H9 (cell line): ENCODE results near the gene ABLIM1. TPM values are rescaled to one million over a fixed set of nuclear protein-coding genes. Genes with fewer than 3 reads are reported as not detected.

Source experiments
- DNase-seq: peaks from one replicate; pipeline ENCODE4 v3.0.0-alpha.2; 2017
- H2AFZ ChIP-seq: one replicate; pipeline ENCODE4 v1.6.1; 2013; ENCODE audit warnings: mild to moderate bottlenecking, low read length, control low read depth, moderate library complexity
- H2AK5ac ChIP-seq: 2 replicates; pipeline ENCODE4 v1.6.1; 2013; ENCODE audit warnings: low read length, control low read depth, mixed read lengths; ENCODE audit not compliant: insufficient read length
- H2BK120ac ChIP-seq: one replicate; pipeline ENCODE4 v1.6.1; 2013; ENCODE audit warnings: low read depth, mild to moderate bottlenecking, low read length, control low read depth, inconsistent platforms; ENCODE audit not compliant: poor library complexity, severe bottlenecking
- H2BK12ac ChIP-seq: 2 replicates; pipeline ENCODE4 v1.6.1; 2013; ENCODE audit warnings: low read length, control low read depth, mixed read lengths, low read depth; ENCODE audit not compliant: insufficient read length
- H2BK15ac ChIP-seq: 2 replicates; pipeline ENCODE4 v1.6.1; 2013; ENCODE audit warnings: low read depth, low read length, control low read depth
- H2BK20ac ChIP-seq: one replicate; pipeline ENCODE4 v1.6.1; 2013; ENCODE audit warnings: low read depth, mild to moderate bottlenecking, low read length, control low read depth, inconsistent platforms; ENCODE audit not compliant: poor library complexity, severe bottlenecking
- H2BK5ac ChIP-seq: 2 replicates; pipeline ENCODE4 v1.6.1; 2013; ENCODE audit warnings: low read length, control low read depth, mixed read lengths; ENCODE audit not compliant: insufficient read length
- H3K14ac ChIP-seq: 2 replicates; pipeline ENCODE4 v1.6.1; 2013; ENCODE audit warnings: low read length, control low read depth; ENCODE audit not compliant: insufficient read depth
- H3K18ac ChIP-seq: 2 replicates; pipeline ENCODE4 v1.6.1; 2013; ENCODE audit warnings: low read depth, mild to moderate bottlenecking, mixed read lengths, low read length, control low read depth; ENCODE audit not compliant: insufficient read length
- H3K23ac ChIP-seq: 2 replicates; pipeline ENCODE4 v1.6.1; 2013; ENCODE audit warnings: low read length, control low read depth, mixed read lengths, low read depth; ENCODE audit not compliant: insufficient read length
- H3K23me2 ChIP-seq: 2 replicates; pipeline ENCODE4 v1.6.1; 2013; ENCODE audit warnings: low read depth, mild to moderate bottlenecking, mixed read lengths, low read length, control low read depth; ENCODE audit not compliant: insufficient read length, poor library complexity, severe bottlenecking
- H3K27ac ChIP-seq: 2 replicates; pipeline ENCODE4 v1.5.1; 2013; ENCODE audit warnings: low read length, control low read depth, mixed read lengths, low read depth; ENCODE audit not compliant: insufficient read length
- H3K27me3 ChIP-seq: 2 replicates; pipeline ENCODE4 v1.6.1; 2013; ENCODE audit warnings: low read length, control low read depth, inconsistent platforms; ENCODE audit not compliant: insufficient read depth
- H3K4ac ChIP-seq: 2 replicates; pipeline ENCODE4 v1.6.1; 2013; ENCODE audit warnings: low read depth, mild to moderate bottlenecking, control low read depth, inconsistent platforms, low read length, moderate library complexity
- H3K4me1 ChIP-seq: 2 replicates; pipeline ENCODE4 v1.6.1; 2013; ENCODE audit warnings: low read length, control low read depth, inconsistent platforms; ENCODE audit not compliant: insufficient read depth
- H3K4me2 ChIP-seq: 2 replicates; pipeline ENCODE4 v1.6.1; 2013; ENCODE audit warnings: low read length, control low read depth, mixed read lengths; ENCODE audit not compliant: insufficient read length, insufficient read depth
- H3K56ac ChIP-seq: 2 replicates; pipeline ENCODE4 v1.6.1; 2013; ENCODE audit warnings: low read depth, mild to moderate bottlenecking, mixed read lengths, low read length, control low read depth; ENCODE audit not compliant: insufficient read length
- H3K79me1 ChIP-seq: 2 replicates; pipeline ENCODE4 v1.6.1; 2013; ENCODE audit warnings: low read depth, mild to moderate bottlenecking, moderate library complexity, low read length, control low read depth, inconsistent platforms; ENCODE audit not compliant: insufficient read depth, poor library complexity, severe bottlenecking
- H3K79me2 ChIP-seq: 2 replicates; pipeline ENCODE4 v1.6.1; 2013; ENCODE audit warnings: low read length, control low read depth, inconsistent platforms; ENCODE audit not compliant: insufficient read depth
- H3K9ac ChIP-seq: 2 replicates; pipeline ENCODE4 v1.6.1; 2013; ENCODE audit warnings: low read length, control low read depth, mixed read lengths; ENCODE audit not compliant: insufficient read length; ENCODE audit errors: extremely low read depth
- H3K9me3 ChIP-seq: one replicate; pipeline ENCODE4 v1.6.1; 2013; ENCODE audit warnings: low read depth, low read length, inconsistent platforms; ENCODE audit not compliant: control insufficient read depth
- H3T11ph ChIP-seq: one replicate; pipeline ENCODE4 v1.6.1; 2013; ENCODE audit warnings: mild to moderate bottlenecking, low read length, control low read depth, inconsistent platforms
- H4K20me1 ChIP-seq: one replicate; pipeline ENCODE4 v1.6.1; 2013; ENCODE audit not compliant: control insufficient read depth, insufficient read length, insufficient read depth
- H4K5ac ChIP-seq: 2 replicates; pipeline ENCODE4 v1.6.1; 2013; ENCODE audit warnings: low read depth, mild to moderate bottlenecking, mixed read lengths, low read length, control low read depth; ENCODE audit not compliant: insufficient read length
- H4K8ac ChIP-seq: replicated peaks from 2 replicates; pipeline ENCODE4 v1.6.1; 2013; ENCODE audit warnings: low read length, control low read depth, mixed read lengths, low read depth; ENCODE audit not compliant: insufficient read length
- H4K91ac ChIP-seq: 2 replicates; pipeline ENCODE4 v1.6.1; 2013; ENCODE audit warnings: low read depth, mild to moderate bottlenecking, moderate library complexity, mixed read lengths, low read length, control low read depth; ENCODE audit not compliant: insufficient read length
- H3K27ac Mint-ChIP-seq, 3 experiments: 2 replicates in 2 of 3; 3 replicates in 1 of 3; pipeline ENCODE4 v1.8.0; 2020 to 2021; ENCODE audit warnings: mixed read lengths in 3 of 3, mild to moderate bottlenecking in 1 of 3, moderate library complexity in 1 of 3
- H3K27me3 Mint-ChIP-seq: 2 replicates; pipeline ENCODE4 v1.8.0; 2021; ENCODE audit warnings: low read depth, mild to moderate bottlenecking, moderate library complexity, mixed read lengths
- H3K36me3 Mint-ChIP-seq, 3 experiments: 2 replicates in 2 of 3; 3 replicates in 1 of 3; pipeline ENCODE4 v1.8.0; 2020 to 2021; ENCODE audit warnings: low read depth in 3 of 3, mixed read lengths in 3 of 3; ENCODE audit not compliant: insufficient read depth in 1 of 3
- H3K4me1 Mint-ChIP-seq, 2 experiments: 2 replicates each; pipeline ENCODE4 v1.8.0; 2020; ENCODE audit warnings: mixed read lengths in 2 of 2
- H3K4me3 Mint-ChIP-seq, 2 experiments: 2 replicates in 1 of 2; 3 replicates in 1 of 2; pipeline ENCODE4 v1.8.0; 2020 to 2021; ENCODE audit warnings: mild to moderate bottlenecking in 2 of 2, mixed read lengths in 2 of 2, moderate library complexity in 1 of 2
- H3K9me3 Mint-ChIP-seq, 2 experiments: 2 replicates in 1 of 2; 3 replicates in 1 of 2; pipeline ENCODE4 v1.8.0; 2020; ENCODE audit warnings: mild to moderate bottlenecking in 2 of 2, mixed read lengths in 2 of 2, moderate library complexity in 1 of 2
- CTCF ChIP-seq: fragments of 200-600 bp; sonication (generic); conservative IDR thresholded peaks from 3 replicates; pipeline ENCODE4 v1.8.0; 2021; ENCODE audit warnings: antibody characterized with exemption, mild to moderate bottlenecking
- WGBS: extraction: QIAGEN DNeasy Blood & Tissue Kit; methylation state at CpG from one replicate; pipeline ENCODE4 v1.1.7; 2013; ENCODE audit warnings: missing lambda C conversion rate, low lambda C conversion rate, mixed read lengths; ENCODE audit not compliant: insufficient read length; ENCODE audit errors: extremely low coverage; 5-methylcytosine and 5-hydroxymethylcytosine counted together
- total RNA-seq: library from RNA; stranded (reverse); gene quantifications from 2 replicates; pipeline ENCODE4 v1.2.1, GENCODE V29; 2021

The ABLIM1 gene
- total RNA-seq, 1 experiment from 2014 or later = 32.1 TPM

- Histone ChIP-seq H3K79me2 (no peaks in the 10 kb centered on the region), H3T11ph (no peak overlapping the region), H3K79me1 (no peaks in the 10 kb centered on the region), H4K5ac (no peak overlapping the region), H4K8ac (no peak overlapping the region), H3K4me1 (no peaks in the 10 kb centered on the region), H3K27ac (no peak overlapping the region), H3K4me2 (no peak overlapping the region), H3K9me3 (no peaks in the 10 kb centered on the region), H2BK12ac (no peak overlapping the region), H2BK120ac (no peak overlapping the region), H3K4ac (no peak overlapping the region), H2BK20ac (no peak overlapping the region), H2BK5ac (no peak overlapping the region), H4K91ac (no peak overlapping the region), H2BK15ac (no peak overlapping the region), H3K23me2 (no peaks in the 10 kb centered on the region), H3K23ac (no peak overlapping the region), H4K20me1 (no peaks in the 10 kb centered on the region), H3K27me3 (no peaks in the 10 kb centered on the region), H2AFZ (no peak overlapping the region), H2AK5ac (no peak overlapping the region), H3K56ac (no peak overlapping the region), H3K18ac (no peak overlapping the region), H3K9ac (no peak overlapping the region), H3K14ac (no peak overlapping the region)
- Mint-ChIP-seq H3K27ac (no peak overlapping the region), H3K4me1 (peaks cover 5 to 7% of the 10 kb centered on the region in 2 experiments; a peak in 3 of 4 replicates), H3K9me3 (no peaks in the 10 kb centered on the region), H3K27me3 (no peaks in the 10 kb centered on the region), H3K36me3 (no peaks in the 10 kb centered on the region), H3K4me3 (no peak overlapping the region)
- DNase-seq = no peak
- no peak for TF ChIP-seq CTCF
- no CpG with 5 or more reads among the region's 5 CpGs for WGBS
Measured at GRCh38 chr10:114679552-114679951, 21.5 kb upstream of the ABLIM1 start.
